ENCODE results near the gene PRRG2.

GRCh38 chr19:49588365-49589122 is 7.4 kb downstream of the PRRG2 start:
- TF ChIP-seq CTCF (IDR thresholded peaks at IDR 0.05) (no peak), POLR2A (IDR thresholded peaks at IDR 0.05) (no peak)

All from body of pancreas (tissue), 4 donors.